ENCODE results near the gene PRKAA1. TPM values are rescaled to one million over a fixed set of nuclear protein-coding genes. Genes with fewer than 3 reads are reported as not detected.

PRKAA1 gene
- total and polyA plus RNA-seq, 2 donors (not counting 1 experiment from before 2014, with no cell fraction given): 39.9 to 107 TPM

DNA sequence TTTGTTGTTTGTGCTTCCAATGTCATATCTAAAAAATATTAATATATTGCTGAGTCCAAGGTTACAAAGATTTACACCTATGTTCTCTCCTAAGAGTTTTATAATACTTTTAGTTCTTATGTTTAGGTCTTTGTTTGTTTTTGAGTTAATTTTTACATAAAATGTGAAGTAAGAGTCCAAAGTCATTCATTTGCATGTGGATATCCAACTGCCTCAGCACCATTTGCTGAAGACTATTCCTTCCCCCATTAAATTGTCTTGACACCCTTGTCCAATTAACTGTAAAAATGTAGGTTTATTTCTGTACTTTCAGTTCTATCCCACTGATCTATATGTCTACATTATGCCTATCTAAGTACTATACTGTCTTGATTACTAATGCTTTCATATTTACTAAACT is 78.1 kb downstream of the PRKAA1 start:
- Mint-ChIP-seq H3K4me3 (no peak overlapping the region), H3K27ac (no peak overlapping the region), H3K27me3 (no peaks in the 10 kb centered on the region), H3K4me1 (peaks cover 3% of the 10 kb centered on the region), H3K9me3 (ENCODE audit: insufficient read depth) (no peaks in the 10 kb centered on the region)
- Histone ChIP-seq H2AFZ (ENCODE audit: insufficient read depth, low read depth, low read length, poor library complexity, severe bottlenecking) (no peak overlapping the region), H3K9me3 (ENCODE audit: control extremely low read depth in 1 of 3, control insufficient read depth in 2 of 3, insufficient read depth in 1 of 3, low read length in 2 of 3) (peaks cover 0 to 10% (median 3%) of the 10 kb centered on the region in 3 donors), H3K4me2 (replicated peaks; ENCODE audit: low read depth, low read length, poor library complexity, severe bottlenecking) (no peak overlapping the region), H3K9ac (ENCODE audit: low read length) (no peak overlapping the region), H3K4me3 (ENCODE audit: control extremely low read depth in 1 of 5, extremely low read depth in 1 of 5, insufficient read depth in 1 of 5, low read depth in 2 of 5, low read length in 4 of 5) (no peak overlapping the region), H3K79me2 (ENCODE audit: control insufficient read depth, insufficient read depth, low read length) (no peaks in the 10 kb centered on the region), H3K27me3 (replicated peaks in 1 of 4; ENCODE audit: control extremely low read depth in 1 of 4, control insufficient read depth in 3 of 4, insufficient read depth in 4 of 4, low read length in 3 of 4) (no peaks in the 10 kb centered on the region), H4K20me1 (ENCODE audit: control insufficient read depth, insufficient read depth, low read length, poor library complexity, severe bottlenecking) (no peaks in the 10 kb centered on the region), H3K27ac (ENCODE audit: low read length in 2 of 2) (no peak overlapping the region), H3K36me3 (replicated peaks in 1 of 2; ENCODE audit: control extremely low read depth in 1 of 2, control insufficient read depth in 1 of 2, extremely low read depth in 1 of 2, insufficient read depth in 2 of 2, low read length in 1 of 2) (peaks cover 7 to 12% of the 10 kb centered on the region in 2 experiments), H3K4me1 (ENCODE audit: control insufficient read depth in 2 of 2, insufficient read depth in 2 of 2, low read length in 2 of 2) (no peaks in the 10 kb centered on the region)
- no peak for DNase-seq
- TF ChIP-seq, protein P1, sequence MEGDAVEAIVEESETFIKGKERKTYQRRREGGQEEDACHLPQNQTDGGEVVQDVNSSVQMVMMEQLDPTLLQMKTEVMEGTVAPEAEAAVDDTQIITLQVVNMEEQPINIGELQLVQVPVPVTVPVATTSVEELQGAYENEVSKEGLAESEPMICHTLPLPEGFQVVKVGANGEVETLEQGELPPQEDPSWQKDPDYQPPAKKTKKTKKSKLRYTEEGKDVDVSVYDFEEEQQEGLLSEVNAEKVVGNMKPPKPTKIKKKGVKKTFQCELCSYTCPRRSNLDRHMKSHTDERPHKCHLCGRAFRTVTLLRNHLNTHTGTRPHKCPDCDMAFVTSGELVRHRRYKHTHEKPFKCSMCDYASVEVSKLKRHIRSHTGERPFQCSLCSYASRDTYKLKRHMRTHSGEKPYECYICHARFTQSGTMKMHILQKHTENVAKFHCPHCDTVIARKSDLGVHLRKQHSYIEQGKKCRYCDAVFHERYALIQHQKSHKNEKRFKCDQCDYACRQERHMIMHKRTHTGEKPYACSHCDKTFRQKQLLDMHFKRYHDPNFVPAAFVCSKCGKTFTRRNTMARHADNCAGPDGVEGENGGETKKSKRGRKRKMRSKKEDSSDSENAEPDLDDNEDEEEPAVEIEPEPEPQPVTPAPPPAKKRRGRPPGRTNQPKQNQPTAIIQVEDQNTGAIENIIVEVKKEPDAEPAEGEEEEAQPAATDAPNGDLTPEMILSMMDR (IDR thresholded peaks at IDR 0.05): no peak
- TF ChIP-seq EZH2 (IDR thresholded peaks at IDR 0.05; ENCODE audit: borderline replicate concordance, insufficient read depth, low read depth, low read length, poor library complexity, severe bottlenecking): no peak
- no peak for ATAC-seq (ENCODE audit: low read depth)
- intact Hi-C loops (cut with micrococcal nuclease): no loop called here
- CTCF ChIA-PET: no interaction called here
- POLR2A ChIA-PET: no interaction called here

DNA sequence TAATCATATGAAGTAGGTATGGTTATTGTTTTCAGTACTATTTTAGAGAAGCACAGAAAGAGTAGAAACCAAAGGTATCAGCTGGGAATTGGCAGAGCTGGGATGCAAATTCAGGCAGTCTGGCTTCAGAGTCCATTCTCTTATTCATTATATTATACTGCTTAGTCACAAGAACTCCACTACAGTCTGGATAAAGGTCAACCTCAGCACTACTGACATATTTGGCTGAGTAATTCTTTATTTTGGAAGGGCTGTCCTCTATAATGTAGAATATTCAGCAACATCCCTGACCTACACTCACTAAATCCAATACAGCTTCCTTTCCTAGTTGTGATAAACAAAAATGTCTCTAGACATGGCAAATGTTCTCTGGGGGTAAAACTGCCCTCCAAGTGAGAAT is 80.9 kb downstream of the PRKAA1 start:
- peaks cover 9 to 10% of the 10 kb centered on the region in 2 experiments for H3K36me3 ChIP-seq (replicated peaks in 1 of 2; ENCODE audit: control extremely low read depth in 1 of 2, control insufficient read depth in 1 of 2, extremely low read depth in 1 of 2, insufficient read depth in 2 of 2, low read length in 1 of 2)
- H3K9me3 Mint-ChIP-seq (ENCODE audit: insufficient read depth): no peaks in the 10 kb centered on the region
- H3K27me3 Mint-ChIP-seq: no peaks in the 10 kb centered on the region
- no peak overlapping the region for H3K4me3 Mint-ChIP-seq
- ChIA-PET POLR2A (no interaction called here), CTCF (interaction anchor here (0.7 to 0.9 kb wide), 2 partner anchors 16 to 1170 kb away, joined by 3 to 4 read pairs; no protein-coding TSS in a partner anchor)
- no peaks in the 10 kb centered on the region for H4K20me1 ChIP-seq (ENCODE audit: control insufficient read depth, insufficient read depth, low read length, poor library complexity, severe bottlenecking)
- H3K4me1 ChIP-seq (ENCODE audit: control insufficient read depth in 2 of 2, insufficient read depth in 2 of 2, low read length in 2 of 2): no peaks in the 10 kb centered on the region
- no peak overlapping the region for H3K4me2 ChIP-seq (replicated peaks; ENCODE audit: low read depth, low read length, poor library complexity, severe bottlenecking)
- TF ChIP-seq, protein P1 (IDR thresholded peaks at IDR 0.05): no peak
- no peak for TF ChIP-seq EZH2 (IDR thresholded peaks at IDR 0.05; ENCODE audit: borderline replicate concordance, insufficient read depth, low read depth, low read length, poor library complexity, severe bottlenecking)
- ATAC-seq (ENCODE audit: low read depth) (no peak), DNase-seq (no peak)
- peaks cover 0 to 5% (median 3%) of the 10 kb centered on the region in 3 donors for H3K9me3 ChIP-seq (ENCODE audit: control extremely low read depth in 1 of 3, control insufficient read depth in 2 of 3, insufficient read depth in 1 of 3, low read length in 2 of 3)
- H3K27me3 ChIP-seq (replicated peaks in 1 of 4; ENCODE audit: control extremely low read depth in 1 of 4, control insufficient read depth in 3 of 4, insufficient read depth in 4 of 4, low read length in 3 of 4): no peaks in the 10 kb centered on the region
- no peak overlapping the region for H3K4me3 ChIP-seq (ENCODE audit: control extremely low read depth in 1 of 5, extremely low read depth in 1 of 5, insufficient read depth in 1 of 5, low read depth in 2 of 5, low read length in 4 of 5)
- peaks cover 3% of the 10 kb centered on the region for H3K4me1 Mint-ChIP-seq
- no peaks in the 10 kb centered on the region for H3K79me2 ChIP-seq (ENCODE audit: control insufficient read depth, insufficient read depth, low read length)
- no peak overlapping the region for H3K27ac ChIP-seq (ENCODE audit: low read length in 2 of 2)
- H2AFZ ChIP-seq (ENCODE audit: insufficient read depth, low read depth, low read length, poor library complexity, severe bottlenecking): no peak overlapping the region
- H3K27ac Mint-ChIP-seq: no peak overlapping the region
- intact Hi-C loops (cut with micrococcal nuclease): no loop called here
- H3K9ac ChIP-seq (ENCODE audit: low read length): no peak overlapping the region
